Duodenal mucosa (tissue), 2 donors: ENCODE data around the gene STON2.

ENCODE experiments used
- H3K27ac ChIP-seq: one replicate; pipeline ENCODE4 v1.7.0; 2013; ENCODE audit warnings: low read depth, low read length
- H3K27me3 ChIP-seq, 2 donors: one replicate each; pipeline ENCODE4 v1.7.0; 2013; ENCODE audit warnings: low read length in 2 of 2, control low read depth in 1 of 2; ENCODE audit not compliant: insufficient read depth in 2 of 2, control insufficient read depth in 1 of 2
- H3K36me3 ChIP-seq, 2 donors: one replicate each; pipeline ENCODE4 v1.7.0; 2013; ENCODE audit warnings: low read length in 2 of 2, control low read depth in 1 of 2; ENCODE audit not compliant: insufficient read depth in 2 of 2, control insufficient read depth in 1 of 2
- H3K4me1 ChIP-seq, 2 donors: one replicate each; pipeline ENCODE4 v1.7.0; 2013; ENCODE audit warnings: low read length in 2 of 2, control low read depth in 1 of 2; ENCODE audit not compliant: insufficient read depth in 2 of 2, control insufficient read depth in 1 of 2
- H3K4me3 ChIP-seq, 2 donors: one replicate each; pipeline ENCODE4 v1.7.0; 2013; ENCODE audit warnings: low read length in 2 of 2, low read depth in 1 of 2
- H3K9ac ChIP-seq, 2 donors: one replicate each; pipeline ENCODE4 v1.7.0; 2013; ENCODE audit warnings: low read length in 2 of 2, low read depth in 1 of 2
- H3K9me3 ChIP-seq, 2 donors: one replicate each; pipeline ENCODE4 v1.7.0; 2013; ENCODE audit warnings: low read length in 2 of 2, control low read depth in 1 of 2; ENCODE audit not compliant: control insufficient read depth in 1 of 2

The STON2 gene

DNA sequence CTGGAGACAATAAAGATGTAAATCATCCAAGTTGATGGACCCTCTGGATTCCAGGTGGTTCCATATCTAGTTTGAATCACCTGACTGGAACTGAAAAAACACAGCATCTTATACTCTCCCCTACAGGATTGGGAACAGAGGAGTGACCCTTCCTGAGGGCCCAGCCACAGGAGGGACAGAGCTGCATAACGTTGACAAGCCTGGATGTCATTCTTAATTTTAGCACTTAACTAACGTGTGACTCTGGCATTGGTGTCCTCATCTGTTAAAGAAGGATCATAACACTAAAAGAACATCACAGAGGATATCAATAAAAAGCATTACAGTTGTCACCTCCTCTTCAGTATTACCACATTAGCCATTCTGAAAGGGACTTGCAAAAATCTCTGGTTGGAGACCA, 47.7 kb downstream of the STON2 start:
- Histone ChIP-seq H3K27me3 (no peaks in the 10 kb centered on the region), H3K36me3 (no peaks in the 10 kb centered on the region), H3K27ac (no peak overlapping the region), H3K4me1 (no peaks in the 10 kb centered on the region), H3K4me3 (no peak overlapping the region), H3K9ac (no peak overlapping the region), H3K9me3 (peaks cover 0 to 4% of the 10 kb centered on the region in 2 donors)

DNA sequence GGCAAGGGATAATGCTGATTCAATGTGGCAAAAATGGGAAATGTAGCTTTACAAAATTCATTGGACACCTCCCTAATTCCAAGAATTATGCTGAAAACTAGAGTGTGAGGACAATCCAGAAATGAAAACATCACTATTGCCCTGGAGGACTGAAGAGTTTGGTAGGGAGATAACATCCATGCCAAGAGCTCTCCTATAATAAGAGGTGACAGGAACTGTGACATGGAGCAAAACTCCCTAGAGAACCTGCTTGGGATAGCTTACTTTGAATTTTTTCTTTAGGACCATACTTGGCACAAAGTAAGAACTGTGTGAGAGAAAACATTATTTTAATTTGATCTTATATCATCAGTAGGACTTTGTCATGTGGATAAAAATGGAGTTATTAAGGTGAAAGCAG, 48.9 kb downstream of the STON2 start:
- Histone ChIP-seq H3K9ac (no peak overlapping the region), H3K4me1 (no peaks in the 10 kb centered on the region), H3K9me3 (peaks cover 0 to 4% of the 10 kb centered on the region in 2 donors), H3K4me3 (no peak overlapping the region), H3K27ac (no peak overlapping the region), H3K27me3 (no peaks in the 10 kb centered on the region), H3K36me3 (no peaks in the 10 kb centered on the region)

DNA sequence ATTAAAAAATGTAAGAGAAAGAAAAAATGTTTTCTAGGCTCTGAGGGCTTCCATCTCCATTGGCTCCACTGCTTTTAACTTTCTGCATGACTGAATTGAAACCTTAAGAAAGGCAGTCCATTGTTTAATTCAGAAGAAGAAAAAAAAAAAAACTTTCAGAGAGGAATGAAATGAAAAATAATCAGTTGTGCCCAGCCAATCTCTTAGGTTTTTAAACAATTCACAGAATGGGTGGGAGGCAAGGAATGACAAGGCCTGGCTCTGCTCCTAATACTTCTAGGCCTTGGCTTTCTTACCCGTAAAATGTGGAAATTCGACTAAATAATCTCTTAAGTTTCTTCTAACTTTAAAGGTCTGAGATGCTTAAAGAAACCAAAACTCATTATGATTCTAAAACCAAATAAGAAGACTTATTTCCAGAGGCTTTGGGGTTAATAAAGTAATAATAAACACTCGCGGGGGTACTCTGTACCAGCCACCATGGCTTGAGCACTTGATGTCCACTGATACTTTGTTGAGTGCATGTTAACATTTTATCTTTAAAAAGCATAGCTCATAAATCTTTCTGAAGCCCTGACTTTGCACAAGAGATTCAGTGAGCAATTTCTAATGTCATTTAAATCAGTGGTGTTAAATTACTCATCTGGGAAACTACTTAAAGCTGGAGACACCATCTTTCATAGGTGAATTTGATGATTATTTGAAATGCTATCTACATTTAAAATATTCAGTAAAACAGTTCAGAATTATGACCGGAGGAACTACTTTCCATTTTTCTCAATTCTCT, 49.6 kb downstream of the STON2 start:
- no peak overlapping the region for H3K27ac ChIP-seq
- H3K27me3 ChIP-seq: no peaks in the 10 kb centered on the region
- no peak overlapping the region for H3K9ac ChIP-seq
- no peak overlapping the region for H3K4me3 ChIP-seq
- no peaks in the 10 kb centered on the region for H3K4me1 ChIP-seq
- no peaks in the 10 kb centered on the region for H3K36me3 ChIP-seq
- peaks cover 0 to 4% of the 10 kb centered on the region in 2 donors for H3K9me3 ChIP-seq

DNA sequence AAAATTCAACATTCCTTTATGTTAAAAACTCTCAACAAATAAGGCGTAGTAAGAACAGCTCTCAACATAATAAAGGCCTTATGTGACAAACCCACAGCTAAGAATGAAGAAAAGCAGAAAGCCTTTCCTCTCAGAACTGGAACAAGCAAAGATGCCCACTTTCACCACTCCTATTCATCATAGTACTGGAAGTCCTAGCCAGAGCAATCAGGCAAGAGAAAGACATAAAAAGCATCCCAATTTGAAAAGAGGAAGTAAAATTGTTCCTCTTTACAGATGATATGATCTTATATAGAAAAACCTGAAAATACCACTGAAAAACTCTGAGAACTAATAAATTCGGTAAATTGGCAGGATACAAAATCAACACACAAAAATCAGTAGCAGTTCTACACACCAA, 52.1 kb downstream of the STON2 start:
- H3K27me3 ChIP-seq: no peaks in the 10 kb centered on the region
- no peaks in the 10 kb centered on the region for H3K36me3 ChIP-seq
- no peak overlapping the region for H3K4me3 ChIP-seq
- no peak overlapping the region for H3K27ac ChIP-seq
- no peaks in the 10 kb centered on the region for H3K4me1 ChIP-seq
- H3K9me3 ChIP-seq: no peaks in the 10 kb centered on the region
- H3K9ac ChIP-seq: no peak overlapping the region

DNA sequence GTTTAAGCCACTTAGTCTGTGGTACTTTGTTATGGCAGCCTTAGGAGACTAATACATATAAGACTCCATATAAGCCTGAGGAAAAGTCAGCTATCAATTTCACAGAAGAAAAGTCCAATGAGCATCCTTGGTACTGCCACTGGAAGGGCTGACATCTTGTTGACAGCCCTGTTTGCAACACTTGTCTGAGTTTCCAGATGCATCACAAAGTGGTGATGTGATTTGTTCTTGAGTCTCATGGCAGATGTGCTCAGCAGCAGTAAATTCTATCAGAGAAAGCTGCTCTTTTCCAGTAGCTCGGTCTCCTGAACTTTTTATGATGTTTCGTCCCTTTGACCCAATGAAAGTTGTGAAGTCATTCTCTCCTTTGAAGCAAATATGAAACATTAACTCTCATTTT, 54.3 kb downstream of the STON2 start:
- Histone ChIP-seq H3K4me1 (no peaks in the 10 kb centered on the region), H3K9ac (no peak overlapping the region), H3K27me3 (no peaks in the 10 kb centered on the region), H3K4me3 (no peak overlapping the region), H3K9me3 (no peaks in the 10 kb centered on the region), H3K36me3 (no peaks in the 10 kb centered on the region), H3K27ac (no peak overlapping the region)

DNA sequence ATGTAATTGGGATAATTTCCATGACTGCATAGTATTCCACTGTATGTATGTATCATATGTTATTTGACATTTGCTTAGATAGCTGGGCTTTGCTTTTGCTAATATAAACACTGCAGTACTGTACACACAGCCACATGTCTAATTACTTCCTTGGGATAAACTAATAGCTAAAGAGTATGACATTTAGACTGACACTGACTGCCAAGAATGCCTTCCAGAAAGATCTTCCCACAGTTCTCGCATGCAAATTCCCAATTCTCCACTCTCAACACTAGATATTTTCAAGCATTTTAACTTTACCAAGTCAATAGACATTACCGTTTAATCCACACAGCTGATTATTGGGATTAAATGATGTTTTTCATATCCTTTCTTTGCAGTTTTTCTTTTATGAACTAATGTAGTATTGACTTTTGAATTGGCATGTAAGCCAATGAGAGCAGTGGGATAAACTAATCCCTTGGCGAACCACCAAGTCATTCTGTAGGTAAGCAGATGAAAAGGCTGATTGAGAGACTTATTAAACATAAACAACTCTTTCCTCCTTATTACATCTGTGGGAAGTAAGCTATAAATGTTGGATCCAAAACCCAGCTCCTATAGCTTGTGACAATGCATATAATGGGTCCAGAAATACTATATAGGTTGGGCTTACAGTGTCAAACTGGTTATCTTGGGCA, 55.5 kb downstream of the STON2 start:
- H3K4me1 ChIP-seq: no peaks in the 10 kb centered on the region
- H3K27me3 ChIP-seq: no peaks in the 10 kb centered on the region
- no peak overlapping the region for H3K27ac ChIP-seq
- no peak overlapping the region for H3K9ac ChIP-seq
- H3K36me3 ChIP-seq: no peaks in the 10 kb centered on the region
- H3K4me3 ChIP-seq: no peak overlapping the region
- H3K9me3 ChIP-seq: no peaks in the 10 kb centered on the region

DNA sequence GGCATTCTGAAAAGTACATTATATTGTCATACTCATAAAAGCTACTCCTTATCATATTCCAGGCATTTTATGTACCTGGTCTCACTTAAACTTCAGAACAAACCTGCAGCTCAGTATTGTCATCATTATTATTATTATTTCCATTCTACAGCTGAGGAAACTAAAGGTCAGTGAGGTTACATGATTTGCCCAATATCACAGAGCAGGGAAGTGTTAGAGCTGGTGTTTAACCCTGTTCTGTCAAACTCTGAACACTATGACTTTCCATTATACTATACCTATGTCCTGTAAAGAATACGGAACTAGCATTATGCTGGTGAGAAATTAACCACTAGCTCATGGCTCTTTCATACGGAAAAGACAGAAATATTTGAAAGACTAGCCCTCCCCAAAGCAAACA, 56.4 kb downstream of the STON2 start:
- Histone ChIP-seq H3K9me3 (no peaks in the 10 kb centered on the region), H3K27me3 (no peaks in the 10 kb centered on the region), H3K9ac (no peak overlapping the region), H3K4me1 (no peaks in the 10 kb centered on the region), H3K36me3 (no peaks in the 10 kb centered on the region), H3K27ac (no peak overlapping the region), H3K4me3 (no peak overlapping the region)

DNA sequence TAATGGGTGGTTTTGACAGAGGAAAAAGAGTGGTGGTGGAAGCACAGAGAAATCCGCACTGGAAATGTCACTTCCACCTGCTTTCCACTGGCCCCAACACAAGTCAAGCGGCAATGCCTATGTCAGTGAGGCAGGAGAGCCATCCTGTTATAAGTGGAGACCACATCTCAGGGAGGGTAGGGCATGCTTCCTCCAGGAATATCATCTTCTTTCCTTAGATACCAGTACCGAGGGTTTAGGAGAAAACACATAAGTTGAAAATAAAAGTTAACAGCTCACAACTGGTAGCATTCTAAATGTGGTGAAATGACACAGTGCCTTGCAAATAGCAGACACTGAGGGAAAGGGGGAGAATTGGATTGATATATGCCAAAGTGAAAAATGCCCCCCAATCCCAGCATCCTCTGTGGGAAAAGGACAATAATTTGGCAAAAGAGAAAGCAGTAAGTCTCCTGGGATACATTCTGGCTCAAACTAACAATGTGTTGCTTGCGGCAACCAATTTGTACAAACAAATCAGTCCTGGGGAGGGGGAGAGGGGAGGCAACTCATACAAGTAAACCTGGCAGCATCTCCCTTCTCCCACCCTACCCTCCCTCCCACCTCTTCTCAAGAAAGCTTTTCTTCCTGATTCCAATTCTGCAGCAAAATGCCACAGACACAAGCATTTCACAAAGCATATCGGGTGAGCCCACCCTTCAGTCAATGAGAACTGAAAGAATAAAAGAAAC, 57.1 kb downstream of the STON2 start:
- H3K4me1 ChIP-seq: no peaks in the 10 kb centered on the region
- H3K36me3 ChIP-seq: no peaks in the 10 kb centered on the region
- no peaks in the 10 kb centered on the region for H3K27me3 ChIP-seq
- no peaks in the 10 kb centered on the region for H3K9me3 ChIP-seq
- no peak overlapping the region for H3K27ac ChIP-seq
- no peak overlapping the region for H3K4me3 ChIP-seq
- H3K9ac ChIP-seq: no peak overlapping the region

DNA sequence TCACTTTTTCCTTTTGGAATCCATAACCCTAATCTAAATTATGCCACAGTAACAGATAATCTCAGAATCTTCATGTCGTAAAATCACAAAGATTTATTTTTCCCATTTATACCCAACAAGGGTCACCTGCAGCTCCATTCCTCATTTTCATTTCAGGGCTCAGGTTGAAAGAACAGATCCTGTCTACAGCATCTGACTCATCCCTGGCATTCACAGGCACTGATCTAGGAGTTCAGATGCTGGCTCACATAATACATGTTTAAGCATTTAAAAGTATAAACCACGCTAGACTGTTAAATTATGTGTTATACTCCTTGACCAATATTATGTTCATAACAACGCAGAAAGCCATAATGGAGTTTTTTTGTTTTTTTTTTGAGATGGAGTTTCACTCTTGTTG, 58.3 kb downstream of the STON2 start:
- H3K9me3 ChIP-seq: no peaks in the 10 kb centered on the region
- H3K4me3 ChIP-seq: no peak overlapping the region
- no peaks in the 10 kb centered on the region for H3K4me1 ChIP-seq
- H3K27me3 ChIP-seq: no peaks in the 10 kb centered on the region
- H3K9ac ChIP-seq: no peak overlapping the region
- no peak overlapping the region for H3K27ac ChIP-seq
- no peaks in the 10 kb centered on the region for H3K36me3 ChIP-seq

DNA sequence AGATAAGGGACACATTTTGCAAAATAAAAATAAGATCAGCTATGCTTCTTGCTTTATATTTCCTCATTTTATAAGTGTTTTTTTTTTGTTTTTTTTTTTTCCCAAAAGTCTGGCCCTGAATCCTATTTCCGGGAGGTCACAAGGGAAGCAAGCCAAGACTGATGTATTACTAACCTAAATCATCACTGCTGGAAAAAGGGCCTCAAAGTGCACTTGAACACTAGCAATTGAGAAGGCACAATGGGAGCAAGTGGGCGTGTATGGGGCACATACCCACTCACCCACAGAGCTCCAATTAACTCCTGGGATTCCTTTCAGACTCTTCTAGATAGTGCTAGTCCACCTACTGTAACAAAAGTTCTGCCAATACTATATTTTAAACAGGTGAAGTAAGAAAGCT, 58.8 kb downstream of the STON2 start:
- Histone ChIP-seq H3K9ac (no peak overlapping the region), H3K4me1 (no peaks in the 10 kb centered on the region), H3K27ac (no peak overlapping the region), H3K9me3 (no peaks in the 10 kb centered on the region), H3K36me3 (no peaks in the 10 kb centered on the region), H3K27me3 (no peaks in the 10 kb centered on the region), H3K4me3 (no peak overlapping the region)
